ENCODE results near the gene TMEM203. TPM values are rescaled to one million over a fixed set of nuclear protein-coding genes. Genes with fewer than 3 reads are reported as not detected.
A peak's percentile ranks its signal among the peaks of the same experiment; 100 is the strongest.

TMEM203 gene
- total and polyA plus RNA-seq, 2 of the 13 experiments (the other 11 are each of a cell fraction or from before 2014, with no cell fraction given): 23.4 to 36.7 TPM

DNA sequence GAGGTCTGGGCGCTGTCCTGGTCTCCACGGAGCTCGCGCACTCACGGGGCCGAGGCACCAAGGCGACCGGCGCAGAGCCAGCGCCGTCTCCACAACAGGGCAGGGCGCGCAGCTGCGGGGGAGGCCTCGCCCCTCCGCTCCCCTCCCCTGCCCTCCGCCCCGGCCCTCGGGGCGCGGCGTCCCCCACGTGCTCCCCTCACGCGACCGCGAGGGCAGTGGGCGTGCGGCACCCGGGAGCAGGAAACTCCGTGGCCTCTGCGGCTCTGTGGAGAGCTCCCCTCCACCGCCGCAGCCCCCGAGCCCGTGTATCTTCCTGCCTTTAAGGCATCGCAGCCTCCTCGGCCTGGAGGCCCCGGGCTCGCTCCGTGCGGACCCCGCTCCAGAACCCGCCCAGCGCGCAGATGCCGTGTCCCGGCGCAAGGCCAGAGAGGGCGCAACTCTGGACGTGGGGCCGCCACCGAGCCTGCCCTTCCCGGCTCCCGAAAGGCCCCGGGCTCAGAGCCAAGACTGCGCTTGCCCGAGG is 34.9 kb upstream of the TMEM203 start (continued):
- TF ChIP-seq, protein P1, sequence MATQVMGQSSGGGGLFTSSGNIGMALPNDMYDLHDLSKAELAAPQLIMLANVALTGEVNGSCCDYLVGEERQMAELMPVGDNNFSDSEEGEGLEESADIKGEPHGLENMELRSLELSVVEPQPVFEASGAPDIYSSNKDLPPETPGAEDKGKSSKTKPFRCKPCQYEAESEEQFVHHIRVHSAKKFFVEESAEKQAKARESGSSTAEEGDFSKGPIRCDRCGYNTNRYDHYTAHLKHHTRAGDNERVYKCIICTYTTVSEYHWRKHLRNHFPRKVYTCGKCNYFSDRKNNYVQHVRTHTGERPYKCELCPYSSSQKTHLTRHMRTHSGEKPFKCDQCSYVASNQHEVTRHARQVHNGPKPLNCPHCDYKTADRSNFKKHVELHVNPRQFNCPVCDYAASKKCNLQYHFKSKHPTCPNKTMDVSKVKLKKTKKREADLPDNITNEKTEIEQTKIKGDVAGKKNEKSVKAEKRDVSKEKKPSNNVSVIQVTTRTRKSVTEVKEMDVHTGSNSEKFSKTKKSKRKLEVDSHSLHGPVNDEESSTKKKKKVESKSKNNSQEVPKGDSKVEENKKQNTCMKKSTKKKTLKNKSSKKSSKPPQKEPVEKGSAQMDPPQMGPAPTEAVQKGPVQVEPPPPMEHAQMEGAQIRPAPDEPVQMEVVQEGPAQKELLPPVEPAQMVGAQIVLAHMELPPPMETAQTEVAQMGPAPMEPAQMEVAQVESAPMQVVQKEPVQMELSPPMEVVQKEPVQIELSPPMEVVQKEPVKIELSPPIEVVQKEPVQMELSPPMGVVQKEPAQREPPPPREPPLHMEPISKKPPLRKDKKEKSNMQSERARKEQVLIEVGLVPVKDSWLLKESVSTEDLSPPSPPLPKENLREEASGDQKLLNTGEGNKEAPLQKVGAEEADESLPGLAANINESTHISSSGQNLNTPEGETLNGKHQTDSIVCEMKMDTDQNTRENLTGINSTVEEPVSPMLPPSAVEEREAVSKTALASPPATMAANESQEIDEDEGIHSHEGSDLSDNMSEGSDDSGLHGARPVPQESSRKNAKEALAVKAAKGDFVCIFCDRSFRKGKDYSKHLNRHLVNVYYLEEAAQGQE (IDR thresholded peaks at IDR 0.05; ENCODE audit: borderline replicate concordance in 1 of 2, low read depth in 1 of 2, low read length in 2 of 2): no peak
- TF ChIP-seq, protein P2, sequence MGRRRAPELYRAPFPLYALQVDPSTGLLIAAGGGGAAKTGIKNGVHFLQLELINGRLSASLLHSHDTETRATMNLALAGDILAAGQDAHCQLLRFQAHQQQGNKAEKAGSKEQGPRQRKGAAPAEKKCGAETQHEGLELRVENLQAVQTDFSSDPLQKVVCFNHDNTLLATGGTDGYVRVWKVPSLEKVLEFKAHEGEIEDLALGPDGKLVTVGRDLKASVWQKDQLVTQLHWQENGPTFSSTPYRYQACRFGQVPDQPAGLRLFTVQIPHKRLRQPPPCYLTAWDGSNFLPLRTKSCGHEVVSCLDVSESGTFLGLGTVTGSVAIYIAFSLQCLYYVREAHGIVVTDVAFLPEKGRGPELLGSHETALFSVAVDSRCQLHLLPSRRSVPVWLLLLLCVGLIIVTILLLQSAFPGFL (CRISPR knock-in tag; IDR thresholded peaks at IDR 0.05): no peak; the same call in 1 of the 2 replicates
- TF ChIP-seq, protein P3, sequence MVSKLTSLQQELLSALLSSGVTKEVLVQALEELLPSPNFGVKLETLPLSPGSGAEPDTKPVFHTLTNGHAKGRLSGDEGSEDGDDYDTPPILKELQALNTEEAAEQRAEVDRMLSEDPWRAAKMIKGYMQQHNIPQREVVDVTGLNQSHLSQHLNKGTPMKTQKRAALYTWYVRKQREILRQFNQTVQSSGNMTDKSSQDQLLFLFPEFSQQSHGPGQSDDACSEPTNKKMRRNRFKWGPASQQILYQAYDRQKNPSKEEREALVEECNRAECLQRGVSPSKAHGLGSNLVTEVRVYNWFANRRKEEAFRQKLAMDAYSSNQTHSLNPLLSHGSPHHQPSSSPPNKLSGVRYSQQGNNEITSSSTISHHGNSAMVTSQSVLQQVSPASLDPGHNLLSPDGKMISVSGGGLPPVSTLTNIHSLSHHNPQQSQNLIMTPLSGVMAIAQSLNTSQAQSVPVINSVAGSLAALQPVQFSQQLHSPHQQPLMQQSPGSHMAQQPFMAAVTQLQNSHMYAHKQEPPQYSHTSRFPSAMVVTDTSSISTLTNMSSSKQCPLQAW (CRISPR knock-in tag; IDR thresholded peaks at IDR 0.05): no peak
- no peak for TF ChIP-seq SRF (IDR thresholded peaks at IDR 0.05; ENCODE audit: low read depth, low read length)
- TF ChIP-seq ZNF34 (CRISPR knock-in tag; IDR thresholded peaks at IDR 0.05; ENCODE audit: borderline replicate concordance): no peak
- TF ChIP-seq, protein P4, sequence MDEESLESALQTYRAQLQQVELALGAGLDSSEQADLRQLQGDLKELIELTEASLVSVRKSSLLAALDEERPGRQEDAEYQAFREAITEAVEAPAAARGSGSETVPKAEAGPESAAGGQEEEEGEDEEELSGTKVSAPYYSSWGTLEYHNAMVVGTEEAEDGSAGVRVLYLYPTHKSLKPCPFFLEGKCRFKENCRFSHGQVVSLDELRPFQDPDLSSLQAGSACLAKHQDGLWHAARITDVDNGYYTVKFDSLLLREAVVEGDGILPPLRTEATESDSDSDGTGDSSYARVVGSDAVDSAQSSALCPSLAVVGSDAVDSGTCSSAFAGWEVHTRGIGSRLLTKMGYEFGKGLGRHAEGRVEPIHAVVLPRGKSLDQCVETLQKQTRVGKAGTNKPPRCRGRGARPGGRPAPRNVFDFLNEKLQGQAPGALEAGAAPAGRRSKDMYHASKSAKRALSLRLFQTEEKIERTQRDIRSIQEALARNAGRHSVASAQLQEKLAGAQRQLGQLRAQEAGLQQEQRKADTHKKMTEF (CRISPR knock-in tag; IDR thresholded peaks at IDR 0.05): peak; percentile 79; the same call in 1 of the 2 replicates
- TF ChIP-seq ZNF878 (CRISPR knock-in tag; IDR thresholded peaks at IDR 0.05): no peak
- peak; percentile 28; the same call in 1 of the 2 replicates for TF ChIP-seq ZNF441 (CRISPR knock-in tag; IDR thresholded peaks at IDR 0.05; ENCODE audit: borderline replicate concordance)
- no peak for TF ChIP-seq STAT5B (CRISPR knock-in tag; IDR thresholded peaks at IDR 0.05)
- TF ChIP-seq, protein P5, sequence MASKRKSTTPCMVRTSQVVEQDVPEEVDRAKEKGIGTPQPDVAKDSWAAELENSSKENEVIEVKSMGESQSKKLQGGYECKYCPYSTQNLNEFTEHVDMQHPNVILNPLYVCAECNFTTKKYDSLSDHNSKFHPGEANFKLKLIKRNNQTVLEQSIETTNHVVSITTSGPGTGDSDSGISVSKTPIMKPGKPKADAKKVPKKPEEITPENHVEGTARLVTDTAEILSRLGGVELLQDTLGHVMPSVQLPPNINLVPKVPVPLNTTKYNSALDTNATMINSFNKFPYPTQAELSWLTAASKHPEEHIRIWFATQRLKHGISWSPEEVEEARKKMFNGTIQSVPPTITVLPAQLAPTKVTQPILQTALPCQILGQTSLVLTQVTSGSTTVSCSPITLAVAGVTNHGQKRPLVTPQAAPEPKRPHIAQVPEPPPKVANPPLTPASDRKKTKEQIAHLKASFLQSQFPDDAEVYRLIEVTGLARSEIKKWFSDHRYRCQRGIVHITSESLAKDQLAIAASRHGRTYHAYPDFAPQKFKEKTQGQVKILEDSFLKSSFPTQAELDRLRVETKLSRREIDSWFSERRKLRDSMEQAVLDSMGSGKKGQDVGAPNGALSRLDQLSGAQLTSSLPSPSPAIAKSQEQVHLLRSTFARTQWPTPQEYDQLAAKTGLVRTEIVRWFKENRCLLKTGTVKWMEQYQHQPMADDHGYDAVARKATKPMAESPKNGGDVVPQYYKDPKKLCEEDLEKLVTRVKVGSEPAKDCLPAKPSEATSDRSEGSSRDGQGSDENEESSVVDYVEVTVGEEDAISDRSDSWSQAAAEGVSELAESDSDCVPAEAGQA (IDR thresholded peaks at IDR 0.05; ENCODE audit: low read depth): no peak
- TF ChIP-seq, protein P5 (CRISPR knock-in tag; IDR thresholded peaks at IDR 0.05; ENCODE audit: borderline replicate concordance): peak; percentile 53; the same call in 1 of the 2 replicates
- peak; percentile 73 for TF ChIP-seq SAFB2 (CRISPR knock-in tag; IDR thresholded peaks at IDR 0.05; ENCODE audit: borderline replicate concordance, low read depth)
- no peak for TF ChIP-seq ZNF569 (CRISPR knock-in tag; IDR thresholded peaks at IDR 0.05; ENCODE audit: borderline replicate concordance)
- TF ChIP-seq ZNF326 (CRISPR knock-in tag; IDR thresholded peaks at IDR 0.05; ENCODE audit: borderline replicate concordance): no peak
- no peak for TF ChIP-seq EED (CRISPR knock-in tag; IDR thresholded peaks at IDR 0.05)
